ENCODE data around the gene KRT33A. TPM values are rescaled to one million over a fixed set of nuclear protein-coding genes. Genes with fewer than 3 reads are reported as not detected.
A peak's percentile ranks its signal among the peaks of the same experiment; 100 is the strongest.

Gene KRT33A
- polyA plus RNA-seq, 3 donors, result not detected

DNA sequence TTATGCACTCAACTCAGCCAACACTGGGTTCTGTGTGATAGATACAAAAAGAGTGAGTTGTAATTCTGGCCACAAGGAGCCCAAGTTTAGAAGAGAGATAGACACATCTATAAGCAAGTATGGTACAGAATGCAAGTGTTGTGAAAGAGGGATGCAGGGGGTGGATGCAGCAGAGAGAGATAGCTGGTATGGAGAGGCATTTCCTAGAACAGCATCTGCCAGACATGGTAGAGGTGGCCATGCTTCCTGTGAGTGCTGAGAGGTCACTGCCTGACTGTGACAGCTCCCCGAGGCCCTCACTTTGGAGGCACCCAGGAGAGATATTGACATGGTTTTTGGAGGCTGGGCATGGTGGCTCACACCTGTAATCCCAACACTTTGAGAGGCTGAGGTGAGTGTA is 39.5 kb downstream of the KRT33A start:
- no peak for DNase-seq
- H3K27me3 Mint-ChIP-seq (ENCODE audit: low read depth in 3 of 3), result peaks cover 4 to 12% (median 4%) of the 10 kb centered on the region in 3 donors
- H3K36me3 Mint-ChIP-seq, result peaks cover 2 to 5% of the 10 kb centered on the region in 2 donors
- no peak overlapping the region for H3K4me3 Mint-ChIP-seq
- Histone ChIP-seq H3K4me3 (replicated peaks in 1 of 3; ENCODE audit: low read depth in 2 of 3, low read length in 3 of 3) (no peak overlapping the region), H3K4me1 (ENCODE audit: control insufficient read depth in 1 of 2, insufficient read depth in 2 of 2, low read length in 2 of 2) (peaks cover 19 to 20% of the 10 kb centered on the region in 2 donors), H3K9ac (ENCODE audit: insufficient read depth, low read length, poor library complexity, severe bottlenecking) (no peak overlapping the region), H2AFZ (ENCODE audit: insufficient read depth, low read depth, low read length, poor library complexity, severe bottlenecking) (no peak overlapping the region), H4K20me1 (ENCODE audit: insufficient read depth, low read length) (no peaks in the 10 kb centered on the region), H3K27ac (ENCODE audit: low read depth in 1 of 2, low read length in 2 of 2) (no peak overlapping the region), H3K36me3 (replicated peaks in 1 of 2; ENCODE audit: control insufficient read depth in 1 of 2, insufficient read depth in 2 of 2, low read length in 2 of 2) (no peaks in the 10 kb centered on the region), H3K79me2 (ENCODE audit: insufficient read depth, low read length) (no peaks in the 10 kb centered on the region), H3K4me2 (replicated peaks; ENCODE audit: extremely low read depth, low read length, poor library complexity, severe bottlenecking) (no peak overlapping the region), H3K9me3 (replicated peaks in 1 of 2; ENCODE audit: control insufficient read depth in 1 of 2, insufficient read depth in 1 of 2, low read length in 2 of 2) (peaks cover 0 to 10% of the 10 kb centered on the region in 2 donors), H3K27me3 (ENCODE audit: control insufficient read depth in 2 of 2, insufficient read depth in 2 of 2, low read length in 2 of 2) (no peaks in the 10 kb centered on the region)
- 100% methylated on average over 1 of the region's 1 CpG for WGBS (ENCODE audit: insufficient coverage)
- TF ChIP-seq, protein P1, sequence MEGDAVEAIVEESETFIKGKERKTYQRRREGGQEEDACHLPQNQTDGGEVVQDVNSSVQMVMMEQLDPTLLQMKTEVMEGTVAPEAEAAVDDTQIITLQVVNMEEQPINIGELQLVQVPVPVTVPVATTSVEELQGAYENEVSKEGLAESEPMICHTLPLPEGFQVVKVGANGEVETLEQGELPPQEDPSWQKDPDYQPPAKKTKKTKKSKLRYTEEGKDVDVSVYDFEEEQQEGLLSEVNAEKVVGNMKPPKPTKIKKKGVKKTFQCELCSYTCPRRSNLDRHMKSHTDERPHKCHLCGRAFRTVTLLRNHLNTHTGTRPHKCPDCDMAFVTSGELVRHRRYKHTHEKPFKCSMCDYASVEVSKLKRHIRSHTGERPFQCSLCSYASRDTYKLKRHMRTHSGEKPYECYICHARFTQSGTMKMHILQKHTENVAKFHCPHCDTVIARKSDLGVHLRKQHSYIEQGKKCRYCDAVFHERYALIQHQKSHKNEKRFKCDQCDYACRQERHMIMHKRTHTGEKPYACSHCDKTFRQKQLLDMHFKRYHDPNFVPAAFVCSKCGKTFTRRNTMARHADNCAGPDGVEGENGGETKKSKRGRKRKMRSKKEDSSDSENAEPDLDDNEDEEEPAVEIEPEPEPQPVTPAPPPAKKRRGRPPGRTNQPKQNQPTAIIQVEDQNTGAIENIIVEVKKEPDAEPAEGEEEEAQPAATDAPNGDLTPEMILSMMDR (IDR thresholded peaks at IDR 0.05), result no peak
- peaks cover 10 to 22% (median 17%) of the 10 kb centered on the region in 7 donors for H3K9me3 Mint-ChIP-seq
- peaks cover 21% of the 10 kb centered on the region for H3K4me1 Mint-ChIP-seq
- intact Hi-C loops (cut with micrococcal nuclease), result no loop called here
- H3K27ac Mint-ChIP-seq, result no peak overlapping the region

DNA sequence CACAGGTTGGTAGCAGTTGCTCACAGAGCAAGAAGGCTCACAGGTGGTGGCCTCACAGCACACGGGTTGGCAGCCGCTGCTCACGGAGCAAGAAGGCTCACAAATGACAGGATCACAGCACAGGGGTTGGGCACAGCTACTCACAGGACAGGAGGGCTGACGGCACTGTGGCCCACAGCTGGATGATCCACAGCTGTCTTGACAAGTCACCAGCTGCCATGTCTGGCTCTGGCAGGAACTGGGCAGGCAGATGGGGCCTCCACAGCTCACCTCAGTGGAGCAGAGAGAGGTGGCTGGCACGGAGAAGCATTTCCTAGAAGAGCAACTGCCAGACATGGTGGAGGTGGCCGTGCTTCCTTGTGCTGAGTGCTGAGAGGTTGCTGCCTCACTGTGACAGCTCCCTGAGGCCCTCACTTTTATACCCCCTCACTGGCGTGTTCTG is 41.7 kb downstream of the KRT33A start, which contains the start of gene KRTAP16-1:
KRTAP16-1 (minus strand) TSS at position 392 of the 442 bp plus-strand sequence; CDS start at position 336, 56 bp downstream.
- no peak for DNase-seq
- WGBS (ENCODE audit: insufficient coverage), result 4% methylated on average over 6 of the region's 7 CpGs
- intact Hi-C loops (cut with micrococcal nuclease), result no loop called here
- Histone ChIP-seq H2AFZ (ENCODE audit: insufficient read depth, low read depth, low read length, poor library complexity, severe bottlenecking) (peak within 1 kb of the TSS; percentile 93), H3K4me2 (replicated peaks; ENCODE audit: extremely low read depth, low read length, poor library complexity, severe bottlenecking) (peak within 1 kb of the TSS; percentile 79), H3K4me1 (ENCODE audit: control insufficient read depth in 1 of 2, insufficient read depth in 2 of 2, low read length in 2 of 2) (peaks cover 19 to 20% of the 10 kb centered on the region in 2 donors), H3K9ac (ENCODE audit: insufficient read depth, low read length, poor library complexity, severe bottlenecking) (peak within 1 kb of the TSS; percentile 53), H3K27me3 (ENCODE audit: control insufficient read depth in 2 of 2, insufficient read depth in 2 of 2, low read length in 2 of 2) (no peaks in the 10 kb centered on the region), H4K20me1 (ENCODE audit: insufficient read depth, low read length) (no peaks in the 10 kb centered on the region), H3K79me2 (ENCODE audit: insufficient read depth, low read length) (no peaks in the 10 kb centered on the region), H3K9me3 (replicated peaks in 1 of 2; ENCODE audit: control insufficient read depth in 1 of 2, insufficient read depth in 1 of 2, low read length in 2 of 2) (peaks cover 0 to 10% of the 10 kb centered on the region in 2 donors), H3K4me3 (replicated peaks in 1 of 3; ENCODE audit: low read depth in 2 of 3, low read length in 3 of 3) (peak within 1 kb of the TSS; percentile 4 to 69 (median 17)), H3K36me3 (replicated peaks in 1 of 2; ENCODE audit: control insufficient read depth in 1 of 2, insufficient read depth in 2 of 2, low read length in 2 of 2) (no peaks in the 10 kb centered on the region), H3K27ac (ENCODE audit: low read depth in 1 of 2, low read length in 2 of 2) (peak within 1 kb of the TSS; percentile 6 to 60)
- Mint-ChIP-seq H3K27ac (peak within 1 kb of the TSS in 6 of 7 donors; percentile 46 to 81 (median 60)), H3K36me3 (peaks cover 2 to 5% of the 10 kb centered on the region in 2 donors), H3K4me3 (peak within 1 kb of the TSS; percentile 71 to 94), H3K9me3 (peaks cover 10 to 22% (median 17%) of the 10 kb centered on the region in 7 donors), H3K27me3 (ENCODE audit: low read depth in 3 of 3) (peaks cover 3 to 4% (median 4%) of the 10 kb centered on the region in 3 donors), H3K4me1 (peaks cover 21% of the 10 kb centered on the region)
- TF ChIP-seq, protein P1 (IDR thresholded peaks at IDR 0.05), result no peak
